GM21737 (cell line): ENCODE results near the gene ANKRD13D.
"Not testable (repeated sequence)": the region's sequence is repeated elsewhere in the genome, so short reads cannot be mapped to it uniquely, and the experiment has no call there.

Experiments used
- ATAC-seq: cut with Tn5 transposase; IDR thresholded peaks from one replicate; pipeline ENCODE4 v1.9.1; 2021; ENCODE audit warnings: mild to moderate bottlenecking, moderate library complexity; ENCODE audit not compliant: unreplicated experiment

ANKRD13D gene

DNA sequence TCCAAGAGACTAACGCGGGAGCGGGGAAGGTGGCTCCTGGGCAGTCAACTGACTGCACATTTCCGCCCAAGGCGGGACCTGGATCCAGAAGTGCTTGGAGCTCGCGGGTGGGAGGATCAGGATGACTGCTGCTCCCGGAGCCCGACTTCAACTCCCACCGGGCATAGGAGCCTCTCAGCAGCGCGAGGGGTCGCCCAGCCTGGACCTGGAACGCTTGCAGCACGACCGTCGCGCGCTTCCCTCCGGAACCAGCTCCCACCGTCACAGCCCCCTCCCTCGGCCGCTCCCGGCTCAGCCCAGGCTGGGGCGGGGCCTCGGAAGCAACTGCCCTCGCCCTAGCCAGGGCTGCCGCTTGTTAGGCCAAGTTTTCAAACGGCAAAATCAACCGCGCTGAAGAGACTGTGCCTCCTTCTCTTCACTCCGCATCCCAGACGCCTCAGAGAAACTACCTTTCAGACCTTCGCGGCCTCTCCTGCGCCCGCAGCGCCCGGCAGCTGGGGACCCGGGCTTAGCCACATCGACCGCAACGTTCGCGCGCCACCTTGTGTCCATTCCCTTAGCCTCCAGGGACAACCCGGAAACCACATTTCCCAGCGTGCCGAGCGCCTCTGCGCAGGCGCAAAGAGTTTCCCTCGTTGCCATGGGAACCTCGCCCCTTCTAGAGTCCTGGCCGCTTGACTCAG is 28.2 kb downstream of the ANKRD13D start:
- ATAC-seq: peak; percentile 76

DNA sequence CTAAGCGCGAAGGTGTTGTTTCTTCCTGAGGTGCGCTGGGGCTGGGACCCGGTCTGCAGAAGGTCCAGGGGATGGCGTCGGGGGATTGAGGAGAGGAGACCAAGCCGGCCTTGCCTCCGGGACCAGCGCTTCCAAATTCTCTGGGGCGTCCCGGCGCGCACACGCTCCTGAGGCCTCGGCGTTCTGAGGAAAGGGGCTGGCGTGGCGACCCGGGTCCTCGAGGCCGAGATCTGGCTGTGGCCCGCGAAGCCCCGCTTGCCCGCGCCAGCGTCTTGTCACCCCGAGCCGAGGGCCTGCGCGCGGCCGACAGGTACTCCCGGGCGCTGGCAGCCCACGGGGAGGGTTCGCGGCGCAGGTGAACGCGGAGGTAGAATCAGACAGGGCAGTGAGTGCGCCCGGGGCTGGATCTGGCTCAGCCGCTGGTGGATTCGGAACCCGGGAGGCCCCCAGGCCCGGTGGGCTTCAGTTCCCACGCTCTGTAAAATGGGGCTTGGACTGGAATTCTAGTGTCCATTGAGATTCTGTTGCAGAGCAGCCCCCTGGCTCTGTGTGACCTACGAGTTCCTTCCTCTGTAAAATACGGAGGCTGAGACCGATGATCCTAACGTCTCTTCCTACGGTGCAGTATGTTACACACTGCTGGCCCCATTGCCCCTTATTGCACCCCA is 28.9 kb downstream of the ANKRD13D start:
- ATAC-seq: peak; percentile 21

- ATAC-seq: not testable (repeated sequence)
These were observed 29.8 kb downstream of the ANKRD13D start for GRCh38 chr11:67318876-67319275.

GRCh38 chr11:67320011-67320410 is 30.9 kb downstream of the ANKRD13D start:
- ATAC-seq: no peak

DNA sequence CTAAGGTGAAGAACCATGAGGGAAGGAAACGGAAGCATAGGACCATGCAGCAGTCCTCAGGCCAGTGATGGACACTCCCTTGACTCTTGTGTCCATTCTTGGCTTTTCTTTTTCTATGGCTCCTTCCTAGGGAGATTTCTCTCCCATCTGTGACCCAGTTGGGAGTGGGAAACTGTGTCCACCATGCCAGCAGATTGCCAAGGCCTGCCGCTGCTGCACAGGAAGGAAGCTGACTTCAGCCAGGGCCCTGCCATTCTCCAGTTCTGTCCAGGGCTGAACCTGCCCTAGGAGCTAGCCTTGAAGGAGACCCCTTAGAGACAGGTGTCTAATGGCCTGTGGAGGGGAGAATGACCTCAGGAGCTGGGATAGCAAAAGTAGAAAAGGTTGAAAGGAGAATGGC is 31.6 kb downstream of the ANKRD13D start:
- ATAC-seq: no peak

DNA sequence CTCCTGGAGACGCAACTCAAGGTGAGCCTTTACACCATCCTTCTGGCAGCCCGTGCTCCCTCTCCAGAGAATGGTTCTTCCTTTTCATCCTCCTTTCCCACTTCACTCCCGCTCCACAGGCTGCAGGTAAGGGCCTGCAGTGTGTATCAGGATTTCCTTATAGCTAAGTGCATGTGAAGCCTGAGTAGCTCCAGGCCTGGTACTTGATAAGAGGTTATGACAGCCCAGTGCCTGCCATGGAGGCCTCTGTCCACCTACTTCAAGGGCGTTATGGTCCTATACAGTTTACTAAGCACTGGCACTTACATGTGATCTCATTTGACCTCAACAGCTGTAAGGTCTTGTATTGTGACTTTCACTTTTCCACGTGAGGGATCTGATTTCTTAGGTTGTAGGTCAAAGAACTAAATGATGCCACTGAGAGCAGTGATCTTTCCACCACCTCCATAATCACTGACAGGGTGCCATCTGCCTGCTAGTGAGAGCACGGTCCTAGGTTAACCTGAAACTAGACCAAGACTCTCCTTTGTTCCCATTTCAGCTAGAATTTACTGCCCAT is 32.3 kb downstream of the ANKRD13D start:
- ATAC-seq: no peak

- ATAC-seq: no peak
These were observed 32.9 kb downstream of the ANKRD13D start for GRCh38 chr11:67322049-67322448.

DNA sequence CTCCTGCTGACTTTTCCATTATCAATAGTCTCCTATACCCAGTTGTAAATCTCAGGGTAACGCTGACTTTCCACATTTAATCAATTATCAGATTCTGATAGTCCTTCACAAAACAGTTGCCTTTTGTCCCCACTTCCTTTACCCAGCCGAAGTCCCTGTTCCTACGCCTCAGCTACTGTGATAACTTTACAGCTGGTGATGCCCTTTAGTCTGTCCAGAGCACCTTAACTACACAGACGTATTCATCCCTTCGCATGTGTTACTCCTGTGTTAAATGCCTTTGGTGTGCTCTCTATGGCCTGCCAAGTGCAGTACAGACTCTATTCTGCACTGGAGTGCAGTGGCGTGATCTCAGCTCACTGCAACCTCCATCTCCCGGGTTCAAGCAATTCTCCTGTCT is 34.4 kb downstream of the ANKRD13D start:
- no peak for ATAC-seq

GRCh38 chr11:67332081-67332691 is 43.1 kb downstream of the ANKRD13D start:
- no peak for ATAC-seq

GRCh38 chr11:67337257-67337656 is 48.2 kb downstream of the ANKRD13D start:
- no peak for ATAC-seq

DNA sequence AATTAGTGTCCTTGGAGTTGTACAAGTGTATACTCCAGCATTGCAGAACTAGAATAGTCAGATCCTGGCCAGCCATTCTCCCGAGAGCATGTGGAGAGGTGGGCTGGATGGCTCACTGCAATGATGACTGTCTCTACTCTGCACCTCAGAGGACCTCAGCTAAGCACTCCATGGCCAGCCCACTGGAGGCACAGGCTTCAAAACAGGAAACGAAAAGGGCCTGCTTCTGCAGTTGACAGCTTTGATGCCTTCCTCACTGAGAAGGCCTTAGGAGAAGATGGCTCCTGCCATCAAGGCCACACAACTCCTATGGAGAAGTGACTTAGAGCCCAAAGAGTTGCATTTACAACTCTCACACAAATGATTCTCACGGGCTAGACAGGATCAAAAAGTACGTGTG is 55.2 kb downstream of the ANKRD13D start:
- no peak for ATAC-seq

GRCh38 chr11:67345247-67345919 is 56.3 kb downstream of the ANKRD13D start:
- ATAC-seq: no peak

DNA sequence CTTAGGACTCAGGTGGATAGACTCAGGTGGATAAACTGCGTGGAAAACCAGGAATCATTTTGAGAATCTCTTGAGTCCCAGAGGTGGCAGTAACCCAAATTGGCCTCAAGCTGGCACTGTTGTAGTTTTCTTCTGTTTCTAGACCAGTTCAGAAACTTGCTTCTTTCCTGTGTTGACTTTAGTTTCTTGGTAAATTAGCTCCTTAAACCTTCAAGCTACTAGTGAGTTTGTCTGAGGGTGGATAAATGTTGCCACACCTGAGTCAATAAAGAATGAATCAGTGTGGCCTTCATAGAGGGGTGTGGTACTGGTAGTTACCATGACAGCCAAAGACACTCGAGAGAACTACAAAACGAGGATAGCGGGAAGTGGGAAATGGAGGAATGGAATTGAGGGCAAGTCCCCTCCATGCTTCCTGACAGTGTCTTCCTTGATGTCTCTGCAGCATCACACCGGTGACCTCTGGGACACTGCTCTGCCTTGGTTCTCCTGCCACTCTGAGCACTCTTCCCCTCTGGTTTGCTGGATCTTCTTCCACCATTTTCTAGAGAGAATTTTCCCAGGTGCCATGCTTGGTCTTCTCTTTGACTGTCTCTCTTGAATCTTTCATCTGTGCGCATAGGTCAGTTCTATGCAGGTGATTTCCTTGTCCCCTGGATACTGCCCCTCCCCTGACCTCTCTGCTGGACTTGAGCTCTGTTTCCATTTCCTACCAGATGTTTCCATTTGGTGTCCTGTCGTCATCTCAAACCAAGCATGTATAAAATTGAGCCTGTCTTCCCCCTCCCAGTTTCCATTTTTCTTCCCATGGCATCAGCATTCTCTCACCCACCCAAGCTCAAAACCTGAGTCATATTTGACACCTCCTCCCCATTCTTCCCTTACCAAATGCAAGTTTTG is 57.1 kb downstream of the ANKRD13D start:
- no peak for ATAC-seq

DNA sequence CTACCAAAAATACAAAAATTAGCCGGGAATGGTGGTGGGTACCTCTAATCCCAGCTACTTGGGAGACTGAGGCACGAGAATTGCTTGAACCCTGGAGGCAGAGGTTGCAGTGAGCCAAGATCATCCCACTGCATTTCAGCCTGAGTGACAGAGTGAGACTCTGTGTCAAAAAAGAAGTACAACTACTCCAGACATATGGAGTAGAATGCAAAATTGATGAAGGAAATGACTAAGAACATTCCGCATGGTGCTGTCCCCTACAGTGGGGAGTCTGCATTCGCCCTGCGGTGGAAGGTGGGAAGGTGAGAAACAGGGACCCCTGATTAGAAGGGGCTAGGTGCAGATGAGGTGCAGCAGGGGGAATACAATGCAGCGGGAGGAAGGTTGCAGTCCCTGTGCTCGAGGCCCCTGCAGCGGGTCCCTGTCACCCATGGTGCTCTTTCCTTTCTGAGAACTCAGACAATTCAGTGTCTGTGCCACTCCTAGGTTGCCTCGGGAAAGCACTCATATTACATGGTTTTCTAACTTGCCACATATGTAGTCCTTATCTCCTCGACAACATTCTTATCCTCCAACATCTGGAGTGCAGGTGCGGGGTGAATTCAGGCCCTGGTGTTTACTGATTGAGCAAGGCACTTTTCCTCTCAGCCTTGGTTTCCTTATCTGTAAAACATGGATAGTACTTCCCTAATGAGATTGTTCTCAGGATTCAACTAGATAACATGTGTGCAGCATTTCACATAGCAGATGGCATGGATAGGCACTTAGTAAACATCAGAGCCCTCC is 59.1 kb downstream of the ANKRD13D start:
- ATAC-seq: no peak

DNA sequence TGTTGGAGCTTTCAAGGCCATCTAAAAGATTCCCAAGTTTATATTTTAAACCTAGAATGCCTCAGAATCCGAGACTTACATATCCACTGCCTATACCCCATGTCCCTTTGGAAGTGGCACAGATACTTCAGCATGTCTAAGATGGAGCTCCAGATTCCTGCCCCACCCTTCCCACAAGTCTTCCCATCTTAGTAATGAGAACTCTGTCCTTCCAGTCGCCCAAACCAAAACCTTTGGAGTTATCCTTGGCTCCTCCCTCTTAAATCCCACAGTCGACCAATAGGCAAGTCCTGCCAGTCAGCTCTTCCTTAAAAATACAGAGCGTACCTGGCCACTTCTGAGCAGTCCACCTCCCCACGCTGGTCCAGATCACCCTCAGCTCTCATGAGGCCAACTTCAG is 59.9 kb downstream of the ANKRD13D start:
- ATAC-seq: no peak

DNA sequence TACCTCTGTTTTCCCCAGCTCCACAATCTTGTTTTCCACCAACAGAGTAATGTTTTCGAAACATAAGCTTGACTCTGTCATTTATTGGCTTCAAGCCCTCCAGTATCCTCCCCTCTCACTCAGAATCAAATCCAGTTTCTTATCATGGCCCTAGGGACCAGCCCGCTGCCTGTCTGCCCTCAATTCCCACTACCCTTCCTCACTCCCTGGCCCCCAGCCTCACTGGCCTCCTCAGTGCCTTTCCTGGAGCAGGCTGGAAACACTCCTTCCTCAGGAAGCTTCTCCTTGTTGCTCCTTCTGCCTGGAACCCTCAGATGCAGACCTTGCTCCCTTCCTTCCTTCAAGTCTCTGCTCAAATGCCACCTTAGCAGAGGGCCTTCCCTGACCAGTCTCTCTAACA is 60.4 kb downstream of the ANKRD13D start:
- ATAC-seq: no peak

DNA sequence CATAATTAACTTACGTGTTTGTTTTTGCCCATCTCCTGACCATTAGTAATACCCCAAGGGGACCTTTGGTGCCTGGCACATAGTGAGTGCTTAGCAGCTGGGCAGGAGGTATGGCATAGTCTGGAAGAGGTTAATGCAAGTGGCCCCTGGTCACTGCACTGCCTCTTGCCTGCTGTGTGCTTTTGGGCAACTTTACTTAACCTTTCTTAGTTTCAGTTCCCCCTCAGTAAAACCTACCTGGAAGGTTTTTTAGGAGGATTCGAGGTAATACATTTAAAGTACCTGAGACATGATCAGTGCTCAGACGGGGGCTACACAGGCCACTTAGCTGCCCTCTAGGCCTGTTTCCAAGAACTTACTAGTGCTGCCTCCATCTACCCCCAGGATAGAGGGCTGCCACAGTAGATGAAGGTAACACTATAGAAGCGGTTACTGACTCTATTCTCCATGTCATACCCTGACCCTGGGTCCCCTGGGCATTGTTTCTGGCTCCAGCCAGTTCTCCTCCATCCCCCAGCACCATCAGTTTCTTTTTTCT is 60.9 kb downstream of the ANKRD13D start:
- no peak for ATAC-seq

- ATAC-seq: no peak
These were observed 62.3 kb downstream of the ANKRD13D start for GRCh38 chr11:67351275-67352005.
